ENCODE measurements around the gene MAPK4.

DNA sequence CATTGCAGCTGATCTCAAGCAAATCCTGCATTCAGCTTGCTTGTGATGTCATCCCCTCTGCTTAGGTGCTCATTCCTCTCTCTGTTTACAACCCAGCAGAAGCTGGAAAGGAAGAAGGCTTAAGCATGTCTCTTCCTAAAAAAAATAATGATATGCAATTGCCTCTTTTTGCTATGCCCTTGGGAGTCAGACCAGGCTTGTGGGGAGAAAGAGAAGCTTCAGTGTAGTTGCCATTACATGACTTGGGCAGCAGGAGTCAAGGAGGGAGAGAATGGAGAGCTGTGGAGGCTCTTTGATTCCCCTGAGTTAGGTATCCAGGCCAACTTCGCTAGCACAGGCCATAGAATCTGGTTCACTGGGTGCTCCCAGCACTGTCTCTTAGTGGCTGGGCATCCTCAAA lies 101.1 kb downstream of the MAPK4 start:
- TF ChIP-seq, protein P1, sequence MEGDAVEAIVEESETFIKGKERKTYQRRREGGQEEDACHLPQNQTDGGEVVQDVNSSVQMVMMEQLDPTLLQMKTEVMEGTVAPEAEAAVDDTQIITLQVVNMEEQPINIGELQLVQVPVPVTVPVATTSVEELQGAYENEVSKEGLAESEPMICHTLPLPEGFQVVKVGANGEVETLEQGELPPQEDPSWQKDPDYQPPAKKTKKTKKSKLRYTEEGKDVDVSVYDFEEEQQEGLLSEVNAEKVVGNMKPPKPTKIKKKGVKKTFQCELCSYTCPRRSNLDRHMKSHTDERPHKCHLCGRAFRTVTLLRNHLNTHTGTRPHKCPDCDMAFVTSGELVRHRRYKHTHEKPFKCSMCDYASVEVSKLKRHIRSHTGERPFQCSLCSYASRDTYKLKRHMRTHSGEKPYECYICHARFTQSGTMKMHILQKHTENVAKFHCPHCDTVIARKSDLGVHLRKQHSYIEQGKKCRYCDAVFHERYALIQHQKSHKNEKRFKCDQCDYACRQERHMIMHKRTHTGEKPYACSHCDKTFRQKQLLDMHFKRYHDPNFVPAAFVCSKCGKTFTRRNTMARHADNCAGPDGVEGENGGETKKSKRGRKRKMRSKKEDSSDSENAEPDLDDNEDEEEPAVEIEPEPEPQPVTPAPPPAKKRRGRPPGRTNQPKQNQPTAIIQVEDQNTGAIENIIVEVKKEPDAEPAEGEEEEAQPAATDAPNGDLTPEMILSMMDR (IDR thresholded peaks at IDR 0.05): no peak
- no peak for TF ChIP-seq POLR2A (IDR thresholded peaks at IDR 0.05)

Measured in uterus (tissue), 2 donors.